H1 (cell line): ENCODE results near the gene SGSH. TPM values are rescaled to one million over a fixed set of nuclear protein-coding genes. Genes with fewer than 3 reads are reported as not detected.

ENCODE experiments used
- ATF2 ChIP-seq: IDR thresholded peaks from 2 replicates; pipeline ENCODE4 v1.6.1; 2012; ENCODE audit warnings: low read length, inconsistent platforms
- BACH1 ChIP-seq: IDR thresholded peaks from 2 replicates; pipeline ENCODE4 v1.6.1; 2012; ENCODE audit warnings: low read length, improper control_type of control experiment
- CBX8 ChIP-seq: fragments of 300-800, 300-1000 bp; sonication (generic); IDR thresholded peaks from 2 replicates; pipeline ENCODE4 v1.7.1; 2016; ENCODE audit warnings: low read depth, low read length, borderline replicate concordance
- CREB1 ChIP-seq: IDR thresholded peaks from 2 replicates; pipeline ENCODE4 v1.6.1; 2012; ENCODE audit warnings: inconsistent platforms
- FOSL1 ChIP-seq: IDR thresholded peaks from 2 replicates; pipeline ENCODE4 v1.6.1; 2011; ENCODE audit warnings: mild to moderate bottlenecking, low read depth, low read length, moderate library complexity; ENCODE audit not compliant: insufficient read depth
- RXRA ChIP-seq: IDR thresholded peaks from 2 replicates; pipeline ENCODE4 v1.6.1; 2011; ENCODE audit warnings: low read depth, mild to moderate bottlenecking, low read length, moderate library complexity; ENCODE audit not compliant: insufficient read depth
- polyA plus RNA-seq, 7 experiments: library from polyadenylated mRNA; depleted of rRNA in 3 of 7; stranded (reverse) in 5 of 7; unstranded in 2 of 7; fragments of >200 nt in 5 of 7; fragments of 200-250 nt in 2 of 7; gene quantifications; 1 replicate in 5 of 7; 2 replicates in 1 of 7; 4 replicates in 1 of 7; pipeline versions ENCODE4 v1.2.1 to v1.2.3, GENCODE V29; 2011 to 2013; ENCODE audit warnings: missing spikeins in 2 of 7, mixed read lengths in 2 of 7
- total RNA-seq: library from RNA; stranded (reverse); fragmentation: NEBNext Ultra II Directional; extraction: Animal tissue kit (Norgen Biotek cat#: 25700); gene quantifications from 2 replicates; pipeline ENCODE4 v1.2.1, GENCODE V29; 2021
- TF ChIP-seq, protein P1 (sequence below): fragments of 300-600 bp; sonication (generic); IDR thresholded peaks from 2 replicates; pipeline ENCODE4 v1.7.1; 2012; ENCODE audit warnings: low read length, moderate library complexity, mild to moderate bottlenecking, inconsistent platforms; ENCODE audit not compliant: insufficient replicate concordance
- TF ChIP-seq, protein P2 (sequence below): IDR thresholded peaks from 2 replicates; pipeline ENCODE4 v1.6.1; 2011; ENCODE audit warnings: low read length, improper control_type of control experiment

Gene SGSH
- total and polyA plus RNA-seq, 2 of the 8 experiments (the other 6 are each of a cell fraction or from before 2014, with no cell fraction given), result 18.0 to 19.6 TPM

DNA sequence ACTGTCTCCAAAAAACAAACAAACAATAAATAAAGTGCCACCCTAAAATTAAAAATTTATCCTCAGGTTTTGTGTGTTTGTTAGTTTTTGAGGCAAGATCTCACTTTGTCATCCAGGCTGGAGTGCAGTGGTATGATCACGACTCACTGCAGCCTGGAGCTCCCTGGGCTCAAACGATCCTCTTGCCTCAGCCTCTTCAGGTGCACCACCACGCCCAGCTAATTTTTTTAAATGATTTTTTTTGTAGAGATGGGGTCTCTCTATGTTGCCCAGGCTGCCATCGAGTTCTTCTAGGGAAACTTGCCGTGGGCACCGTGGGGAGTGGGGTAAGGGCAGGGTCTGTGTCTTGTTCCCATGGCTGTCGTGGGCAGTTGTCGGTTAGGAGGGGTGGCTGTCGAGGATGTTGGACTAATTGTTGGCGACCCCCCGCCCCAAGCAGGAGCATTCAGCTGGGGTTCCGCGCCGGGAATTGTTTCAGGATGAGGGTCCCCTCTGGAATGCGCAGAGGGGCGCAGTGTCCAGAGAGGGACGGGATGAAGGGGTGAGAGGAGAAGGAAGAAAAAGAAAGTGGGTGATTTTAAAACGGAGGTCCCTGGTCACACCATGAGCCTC is 39.4 kb upstream of the SGSH start (continued):
- TF ChIP-seq, protein P1, sequence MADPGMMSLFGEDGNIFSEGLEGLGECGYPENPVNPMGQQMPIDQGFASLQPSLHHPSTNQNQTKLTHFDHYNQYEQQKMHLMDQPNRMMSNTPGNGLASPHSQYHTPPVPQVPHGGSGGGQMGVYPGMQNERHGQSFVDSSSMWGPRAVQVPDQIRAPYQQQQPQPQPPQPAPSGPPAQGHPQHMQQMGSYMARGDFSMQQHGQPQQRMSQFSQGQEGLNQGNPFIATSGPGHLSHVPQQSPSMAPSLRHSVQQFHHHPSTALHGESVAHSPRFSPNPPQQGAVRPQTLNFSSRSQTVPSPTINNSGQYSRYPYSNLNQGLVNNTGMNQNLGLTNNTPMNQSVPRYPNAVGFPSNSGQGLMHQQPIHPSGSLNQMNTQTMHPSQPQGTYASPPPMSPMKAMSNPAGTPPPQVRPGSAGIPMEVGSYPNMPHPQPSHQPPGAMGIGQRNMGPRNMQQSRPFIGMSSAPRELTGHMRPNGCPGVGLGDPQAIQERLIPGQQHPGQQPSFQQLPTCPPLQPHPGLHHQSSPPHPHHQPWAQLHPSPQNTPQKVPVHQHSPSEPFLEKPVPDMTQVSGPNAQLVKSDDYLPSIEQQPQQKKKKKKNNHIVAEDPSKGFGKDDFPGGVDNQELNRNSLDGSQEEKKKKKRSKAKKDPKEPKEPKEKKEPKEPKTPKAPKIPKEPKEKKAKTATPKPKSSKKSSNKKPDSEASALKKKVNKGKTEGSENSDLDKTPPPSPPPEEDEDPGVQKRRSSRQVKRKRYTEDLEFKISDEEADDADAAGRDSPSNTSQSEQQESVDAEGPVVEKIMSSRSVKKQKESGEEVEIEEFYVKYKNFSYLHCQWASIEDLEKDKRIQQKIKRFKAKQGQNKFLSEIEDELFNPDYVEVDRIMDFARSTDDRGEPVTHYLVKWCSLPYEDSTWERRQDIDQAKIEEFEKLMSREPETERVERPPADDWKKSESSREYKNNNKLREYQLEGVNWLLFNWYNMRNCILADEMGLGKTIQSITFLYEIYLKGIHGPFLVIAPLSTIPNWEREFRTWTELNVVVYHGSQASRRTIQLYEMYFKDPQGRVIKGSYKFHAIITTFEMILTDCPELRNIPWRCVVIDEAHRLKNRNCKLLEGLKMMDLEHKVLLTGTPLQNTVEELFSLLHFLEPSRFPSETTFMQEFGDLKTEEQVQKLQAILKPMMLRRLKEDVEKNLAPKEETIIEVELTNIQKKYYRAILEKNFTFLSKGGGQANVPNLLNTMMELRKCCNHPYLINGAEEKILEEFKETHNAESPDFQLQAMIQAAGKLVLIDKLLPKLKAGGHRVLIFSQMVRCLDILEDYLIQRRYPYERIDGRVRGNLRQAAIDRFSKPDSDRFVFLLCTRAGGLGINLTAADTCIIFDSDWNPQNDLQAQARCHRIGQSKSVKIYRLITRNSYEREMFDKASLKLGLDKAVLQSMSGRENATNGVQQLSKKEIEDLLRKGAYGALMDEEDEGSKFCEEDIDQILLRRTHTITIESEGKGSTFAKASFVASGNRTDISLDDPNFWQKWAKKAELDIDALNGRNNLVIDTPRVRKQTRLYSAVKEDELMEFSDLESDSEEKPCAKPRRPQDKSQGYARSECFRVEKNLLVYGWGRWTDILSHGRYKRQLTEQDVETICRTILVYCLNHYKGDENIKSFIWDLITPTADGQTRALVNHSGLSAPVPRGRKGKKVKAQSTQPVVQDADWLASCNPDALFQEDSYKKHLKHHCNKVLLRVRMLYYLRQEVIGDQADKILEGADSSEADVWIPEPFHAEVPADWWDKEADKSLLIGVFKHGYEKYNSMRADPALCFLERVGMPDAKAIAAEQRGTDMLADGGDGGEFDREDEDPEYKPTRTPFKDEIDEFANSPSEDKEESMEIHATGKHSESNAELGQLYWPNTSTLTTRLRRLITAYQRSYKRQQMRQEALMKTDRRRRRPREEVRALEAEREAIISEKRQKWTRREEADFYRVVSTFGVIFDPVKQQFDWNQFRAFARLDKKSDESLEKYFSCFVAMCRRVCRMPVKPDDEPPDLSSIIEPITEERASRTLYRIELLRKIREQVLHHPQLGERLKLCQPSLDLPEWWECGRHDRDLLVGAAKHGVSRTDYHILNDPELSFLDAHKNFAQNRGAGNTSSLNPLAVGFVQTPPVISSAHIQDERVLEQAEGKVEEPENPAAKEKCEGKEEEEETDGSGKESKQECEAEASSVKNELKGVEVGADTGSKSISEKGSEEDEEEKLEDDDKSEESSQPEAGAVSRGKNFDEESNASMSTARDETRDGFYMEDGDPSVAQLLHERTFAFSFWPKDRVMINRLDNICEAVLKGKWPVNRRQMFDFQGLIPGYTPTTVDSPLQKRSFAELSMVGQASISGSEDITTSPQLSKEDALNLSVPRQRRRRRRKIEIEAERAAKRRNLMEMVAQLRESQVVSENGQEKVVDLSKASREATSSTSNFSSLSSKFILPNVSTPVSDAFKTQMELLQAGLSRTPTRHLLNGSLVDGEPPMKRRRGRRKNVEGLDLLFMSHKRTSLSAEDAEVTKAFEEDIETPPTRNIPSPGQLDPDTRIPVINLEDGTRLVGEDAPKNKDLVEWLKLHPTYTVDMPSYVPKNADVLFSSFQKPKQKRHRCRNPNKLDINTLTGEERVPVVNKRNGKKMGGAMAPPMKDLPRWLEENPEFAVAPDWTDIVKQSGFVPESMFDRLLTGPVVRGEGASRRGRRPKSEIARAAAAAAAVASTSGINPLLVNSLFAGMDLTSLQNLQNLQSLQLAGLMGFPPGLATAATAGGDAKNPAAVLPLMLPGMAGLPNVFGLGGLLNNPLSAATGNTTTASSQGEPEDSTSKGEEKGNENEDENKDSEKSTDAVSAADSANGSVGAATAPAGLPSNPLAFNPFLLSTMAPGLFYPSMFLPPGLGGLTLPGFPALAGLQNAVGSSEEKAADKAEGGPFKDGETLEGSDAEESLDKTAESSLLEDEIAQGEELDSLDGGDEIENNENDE, result no peak
- TF ChIP-seq CBX8 (no peak), ATF2 (no peak), CREB1 (no peak), FOSL1 (no peak), RXRA (no peak), BACH1 (no peak)
- TF ChIP-seq, protein P2, sequence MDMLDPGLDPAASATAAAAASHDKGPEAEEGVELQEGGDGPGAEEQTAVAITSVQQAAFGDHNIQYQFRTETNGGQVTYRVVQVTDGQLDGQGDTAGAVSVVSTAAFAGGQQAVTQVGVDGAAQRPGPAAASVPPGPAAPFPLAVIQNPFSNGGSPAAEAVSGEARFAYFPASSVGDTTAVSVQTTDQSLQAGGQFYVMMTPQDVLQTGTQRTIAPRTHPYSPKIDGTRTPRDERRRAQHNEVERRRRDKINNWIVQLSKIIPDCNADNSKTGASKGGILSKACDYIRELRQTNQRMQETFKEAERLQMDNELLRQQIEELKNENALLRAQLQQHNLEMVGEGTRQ, result no peak
